Left ventricle myocardium inferior (tissue), 1 donor: ENCODE data around the gene TNFSF4. TPM values are rescaled to one million over a fixed set of nuclear protein-coding genes. Genes with fewer than 3 reads are reported as not detected.
"Not testable (repeated sequence)": the region's sequence is repeated elsewhere in the genome, so short reads cannot be mapped to it uniquely, and the experiment has no call there.

Source experiments
- DNase-seq: peaks from one replicate; pipeline ENCODE4 v3.0.0-alpha.2; 2020
- H3K27ac ChIP-seq: fragments of 200-600 bp; replicated peaks from 2 replicates; pipeline ENCODE4 v1.8.0; 2021
- H3K27me3 ChIP-seq: fragments of 200-600 bp; 2 replicates; pipeline ENCODE4 v1.8.0; 2021; ENCODE audit warnings: low read depth
- H3K36me3 ChIP-seq: fragments of 200-600 bp; 2 replicates; pipeline ENCODE4 v1.8.0; 2021
- H3K4me1 ChIP-seq: fragments of 200-600 bp; 2 replicates; pipeline ENCODE4 v1.8.0; 2021
- H3K4me3 ChIP-seq: fragments of 200-600 bp; 2 replicates; pipeline ENCODE4 v1.8.0; 2021; ENCODE audit warnings: mild to moderate bottlenecking, moderate library complexity
- H3K9me3 ChIP-seq: fragments of 200-600 bp; replicated peaks from 2 replicates; pipeline ENCODE4 v1.8.0; 2021
- CTCF ChIP-seq: fragments of 200-600 bp; IDR thresholded peaks from 2 replicates; pipeline ENCODE4 v1.8.0; 2021; ENCODE audit warnings: antibody characterized with exemption, mild to moderate bottlenecking, borderline replicate concordance
- intact Hi-C: fragments of 100-400 bp; cut with micrococcal nuclease; formaldehyde crosslinking; loops from one replicate; pipeline ENCODE4 v1.11.0; 2022
- total RNA-seq: library from RNA; stranded (reverse); fragmentation: NEBNext Ultra II Directional; extraction: Animal tissue kit (Norgen Biotek cat#: 25700); gene quantifications from one replicate; pipeline ENCODE4 v1.2.1, GENCODE V29; 2021
- donor health status: DM: no; HTN: yes; CAD: no; lungs with severe emphysema.

TNFSF4 gene
- total RNA-seq, 1 donor from 2014 or later = 0.44 TPM

GRCh38 chr1:173234899-173235298 is 27.8 kb upstream of the TNFSF4 start:
- Histone ChIP-seq H3K9me3 (peaks cover 21% of the 10 kb centered on the region), H3K27me3 (no peaks in the 10 kb centered on the region), H3K27ac (no peak overlapping the region), H3K4me1 (no peaks in the 10 kb centered on the region), H3K36me3 (no peaks in the 10 kb centered on the region), H3K4me3 (no peak overlapping the region)
- intact Hi-C loops = no loop called here
- DNase-seq = no peak
- no peak for TF ChIP-seq CTCF

- peaks cover 21% of the 10 kb centered on the region for H3K9me3 ChIP-seq
- H3K27ac ChIP-seq, H3K4me3 ChIP-seq, DNase-seq, H3K4me1 ChIP-seq, H3K36me3 ChIP-seq, H3K27me3 ChIP-seq, intact Hi-C loops: not testable (repeated sequence)
These were observed 27.3 kb upstream of the TNFSF4 start for GRCh38 chr1:173234434-173234833.

GRCh38 chr1:173229031-173229430 is 21.9 kb upstream of the TNFSF4 start:
- H3K4me3 ChIP-seq, H3K36me3 ChIP-seq, H3K27me3 ChIP-seq, DNase-seq, H3K4me1 ChIP-seq, intact Hi-C loops, H3K27ac ChIP-seq: not testable (repeated sequence)
- H3K9me3 ChIP-seq = peaks cover 21% of the 10 kb centered on the region

GRCh38 chr1:173224949-173225348 is 17.8 kb upstream of the TNFSF4 start:
- no peak for DNase-seq

GRCh38 chr1:173224280-173224892 is 17.3 kb upstream of the TNFSF4 start:
- Histone ChIP-seq H3K27ac (no peak overlapping the region), H3K9me3 (peaks cover 12% of the 10 kb centered on the region), H3K27me3 (no peaks in the 10 kb centered on the region), H3K4me3 (no peak overlapping the region), H3K4me1 (no peaks in the 10 kb centered on the region), H3K36me3 (no peaks in the 10 kb centered on the region)
- intact Hi-C loops = no loop called here
- no peak for DNase-seq
- TF ChIP-seq CTCF = no peak

More at GRCh38 chr1:173224949-173225348, 17.8 kb upstream of the TNFSF4 start:
- no peak overlapping the region for H3K27ac ChIP-seq
- no peak for TF ChIP-seq CTCF
- H3K9me3 ChIP-seq = peaks cover 12% of the 10 kb centered on the region
- H3K27me3 ChIP-seq = no peaks in the 10 kb centered on the region
- intact Hi-C loops = no loop called here
- H3K36me3 ChIP-seq = no peaks in the 10 kb centered on the region
- no peaks in the 10 kb centered on the region for H3K4me1 ChIP-seq
- no peak overlapping the region for H3K4me3 ChIP-seq

- Histone ChIP-seq H3K27ac (no peak overlapping the region), H3K36me3 (no peaks in the 10 kb centered on the region), H3K9me3 (peaks cover 4% of the 10 kb centered on the region), H3K27me3 (no peaks in the 10 kb centered on the region), H3K4me1 (no peaks in the 10 kb centered on the region), H3K4me3 (no peak overlapping the region)
- intact Hi-C loops = no loop called here
- DNase-seq = no peak
- TF ChIP-seq CTCF = no peak
These were observed 15.9 kb upstream of the TNFSF4 start for GRCh38 chr1:173223031-173223380.
